Muscle layer of colon (tissue), 2 donors: Measurements from ENCODE around the gene BANP.
"Not testable (repeated sequence)": the region's sequence is repeated elsewhere in the genome, so short reads cannot be mapped to it uniquely, and the experiment has no call there.

ENCODE experiments used
- H3K27ac ChIP-seq: one replicate; pipeline ENCODE4 v1.7.0; 2013; ENCODE audit warnings: low read depth, mild to moderate bottlenecking, low read length, moderate library complexity
- H3K27me3 ChIP-seq, 2 donors: one replicate each; pipeline ENCODE4 v1.7.0; 2013; ENCODE audit warnings: low read length in 2 of 2, mild to moderate bottlenecking in 2 of 2; ENCODE audit not compliant: insufficient read depth in 2 of 2, control insufficient read depth in 1 of 2
- H3K36me3 ChIP-seq: one replicate; pipeline ENCODE4 v1.7.0; 2013; ENCODE audit warnings: mild to moderate bottlenecking, low read length; ENCODE audit not compliant: insufficient read depth
- H3K4me1 ChIP-seq: one replicate; pipeline ENCODE4 v1.7.0; 2013; ENCODE audit warnings: mild to moderate bottlenecking, low read length; ENCODE audit not compliant: insufficient read depth
- H3K4me3 ChIP-seq, 2 donors: one replicate each; pipeline ENCODE4 v1.7.0; 2013; ENCODE audit warnings: low read length in 2 of 2, low read depth in 1 of 2, mild to moderate bottlenecking in 1 of 2, moderate library complexity in 1 of 2
- H3K9ac ChIP-seq: one replicate; pipeline ENCODE4 v1.7.0; 2013; ENCODE audit warnings: low read length
- H3K9me3 ChIP-seq: one replicate; pipeline ENCODE4 v1.7.0; 2013; ENCODE audit warnings: mild to moderate bottlenecking, low read length
- donor health status: abdominal sarcoma.
- donor health status: Adenocarcinoma of cecum.

Gene BANP

GRCh38 chr16:88084881-88085280 is 133.6 kb downstream of the BANP start:
- Histone ChIP-seq H3K4me1 (no peaks in the 10 kb centered on the region), H3K9me3 (no peaks in the 10 kb centered on the region), H3K27me3 (no peaks in the 10 kb centered on the region), H3K4me3 (no peak overlapping the region), H3K36me3 (no peaks in the 10 kb centered on the region), H3K27ac (no peak overlapping the region), H3K9ac (no peak overlapping the region)

- Histone ChIP-seq H3K9me3 (no peaks in the 10 kb centered on the region), H3K36me3 (no peaks in the 10 kb centered on the region), H3K9ac (no peak overlapping the region), H3K4me3 (no peak overlapping the region), H3K27me3 (no peaks in the 10 kb centered on the region), H3K27ac (no peak overlapping the region), H3K4me1 (no peaks in the 10 kb centered on the region)
These were observed 135.6 kb downstream of the BANP start for GRCh38 chr16:88086571-88087516.

- H3K27ac ChIP-seq, result no peak overlapping the region
- no peaks in the 10 kb centered on the region for H3K27me3 ChIP-seq
- no peak overlapping the region for H3K4me3 ChIP-seq
These were observed 136.3 kb downstream of the BANP start for GRCh38 chr16:88087517-88087877.

GRCh38 chr16:88088161-88088581 is 136.9 kb downstream of the BANP start:
- H3K4me1 ChIP-seq, result no peaks in the 10 kb centered on the region
- H3K4me3 ChIP-seq, result no peak overlapping the region
- no peak overlapping the region for H3K27ac ChIP-seq

More at GRCh38 chr16:88087517-88087877, 136.3 kb downstream of the BANP start:
- Histone ChIP-seq H3K9me3 (no peaks in the 10 kb centered on the region), H3K36me3 (no peaks in the 10 kb centered on the region), H3K4me1 (no peaks in the 10 kb centered on the region), H3K9ac (no peak overlapping the region)

GRCh38 chr16:88088611-88089010 is 137.4 kb downstream of the BANP start:
- not testable (repeated sequence) for H3K27ac ChIP-seq, H3K4me1 ChIP-seq, H3K36me3 ChIP-seq

More at GRCh38 chr16:88088161-88088581, 136.9 kb downstream of the BANP start:
- Histone ChIP-seq H3K9ac (no peak overlapping the region), H3K36me3 (no peaks in the 10 kb centered on the region), H3K27me3 (no peaks in the 10 kb centered on the region), H3K9me3 (no peaks in the 10 kb centered on the region)

GRCh38 chr16:88089071-88089470 is 137.8 kb downstream of the BANP start:
- H3K9me3 ChIP-seq, H3K36me3 ChIP-seq, H3K27me3 ChIP-seq, H3K27ac ChIP-seq, H3K9ac ChIP-seq, H3K4me1 ChIP-seq, H3K4me3 ChIP-seq: not testable (repeated sequence)

More at GRCh38 chr16:88088611-88089010, 137.4 kb downstream of the BANP start:
- not testable (repeated sequence) for H3K27me3 ChIP-seq, H3K9ac ChIP-seq, H3K9me3 ChIP-seq, H3K4me3 ChIP-seq

GRCh38 chr16:88089632-88090376 is 138.6 kb downstream of the BANP start:
- H3K27me3 ChIP-seq, H3K4me1 ChIP-seq, H3K36me3 ChIP-seq, H3K9ac ChIP-seq, H3K9me3 ChIP-seq, H3K4me3 ChIP-seq, H3K27ac ChIP-seq: not testable (repeated sequence)

- H3K4me3 ChIP-seq, H3K9me3 ChIP-seq, H3K27ac ChIP-seq, H3K9ac ChIP-seq, H3K27me3 ChIP-seq, H3K36me3 ChIP-seq, H3K4me1 ChIP-seq: not testable (repeated sequence)
These were observed 139.3 kb downstream of the BANP start for GRCh38 chr16:88090377-88091175.

GRCh38 chr16:88091221-88091971 is 140.2 kb downstream of the BANP start:
- H3K27me3 ChIP-seq, H3K9me3 ChIP-seq, H3K27ac ChIP-seq, H3K36me3 ChIP-seq, H3K9ac ChIP-seq, H3K4me3 ChIP-seq, H3K4me1 ChIP-seq: not testable (repeated sequence)

GRCh38 chr16:88091972-88092302 is 140.7 kb downstream of the BANP start:
- H3K36me3 ChIP-seq, H3K27ac ChIP-seq, H3K27me3 ChIP-seq, H3K4me3 ChIP-seq, H3K4me1 ChIP-seq, H3K9me3 ChIP-seq, H3K9ac ChIP-seq: not testable (repeated sequence)
